Nephron progenitor cell (in vitro differentiated cells): ENCODE data around the gene ATP9A.
"Not testable (repeated sequence)": the region's sequence is repeated elsewhere in the genome, so short reads cannot be mapped to it uniquely, and the experiment has no call there.

Experiments
- DNase-seq: peaks from one replicate; pipeline ENCODE4 v3.0.0; 2021
- H3K27ac Mint-ChIP-seq: 2 replicates; pipeline ENCODE4 v1.8.0; 2021; ENCODE audit warnings: mild to moderate bottlenecking, moderate library complexity, mixed read lengths
- H3K27me3 Mint-ChIP-seq: 2 replicates; pipeline ENCODE4 v1.8.0; 2021; ENCODE audit warnings: mild to moderate bottlenecking, low read depth, mixed read lengths; ENCODE audit not compliant: poor library complexity
- H3K36me3 Mint-ChIP-seq: 2 replicates; pipeline ENCODE4 v1.8.0; 2021; ENCODE audit warnings: low read depth, mixed read lengths
- H3K4me1 Mint-ChIP-seq: 2 replicates; pipeline ENCODE4 v1.8.0; 2021; ENCODE audit warnings: mixed read lengths
- H3K4me3 Mint-ChIP-seq: 2 replicates; pipeline ENCODE4 v1.8.0; 2021; ENCODE audit warnings: mild to moderate bottlenecking, moderate library complexity, mixed read lengths
- H3K9me3 Mint-ChIP-seq: 2 replicates; pipeline ENCODE4 v1.8.0; 2021; ENCODE audit warnings: mild to moderate bottlenecking, moderate library complexity, mixed read lengths
- CTCF ChIP-seq: fragments of 200-600 bp; sonication (generic); IDR thresholded peaks from 2 replicates; pipeline ENCODE4 v1.5.0; 2021; ENCODE audit warnings: antibody characterized with exemption

Gene ATP9A

GRCh38 chr20:51789434-51789833, 21.2 kb upstream of the ATP9A start:
- Mint-ChIP-seq H3K27me3 (peaks cover 2% of the 10 kb centered on the region), H3K4me1 (peaks cover 31% of the 10 kb centered on the region), H3K4me3 (no peak overlapping the region), H3K27ac (peak overlapping the region; percentile 84), H3K36me3 (peaks cover 86% of the 10 kb centered on the region), H3K9me3 (no peaks in the 10 kb centered on the region)
- no peak for TF ChIP-seq CTCF
- DNase-seq, result no peak

DNA sequence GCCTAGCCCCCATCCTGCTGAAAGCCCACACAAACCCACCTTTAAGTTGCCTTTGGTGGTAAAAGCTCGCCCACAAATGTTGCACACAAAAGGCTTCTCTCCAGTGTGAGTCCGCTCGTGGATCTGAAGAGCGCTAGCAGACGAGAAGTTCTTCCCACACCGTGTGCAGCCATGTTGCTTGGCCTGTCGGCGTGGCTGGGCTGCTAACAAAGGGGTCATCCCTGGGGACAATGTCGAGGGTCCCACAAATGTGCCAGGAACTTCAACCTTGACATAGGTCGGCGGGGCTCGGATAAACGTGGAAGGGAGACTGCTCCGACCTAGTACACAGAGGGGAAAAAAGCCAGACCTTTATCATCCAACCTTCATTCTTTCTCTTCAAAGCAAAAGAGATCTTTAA, 20.6 kb upstream of the ATP9A start:
- DNase-seq, result no peak
- H3K27ac Mint-ChIP-seq, result peak overlapping the region; percentile 79
- no peak for TF ChIP-seq CTCF
- H3K4me3 Mint-ChIP-seq, result no peak overlapping the region
- H3K36me3 Mint-ChIP-seq, result peaks cover 89% of the 10 kb centered on the region
- H3K27me3 Mint-ChIP-seq, result peaks cover 2% of the 10 kb centered on the region
- H3K9me3 Mint-ChIP-seq, result no peaks in the 10 kb centered on the region
- H3K4me1 Mint-ChIP-seq, result peaks cover 26% of the 10 kb centered on the region

DNA sequence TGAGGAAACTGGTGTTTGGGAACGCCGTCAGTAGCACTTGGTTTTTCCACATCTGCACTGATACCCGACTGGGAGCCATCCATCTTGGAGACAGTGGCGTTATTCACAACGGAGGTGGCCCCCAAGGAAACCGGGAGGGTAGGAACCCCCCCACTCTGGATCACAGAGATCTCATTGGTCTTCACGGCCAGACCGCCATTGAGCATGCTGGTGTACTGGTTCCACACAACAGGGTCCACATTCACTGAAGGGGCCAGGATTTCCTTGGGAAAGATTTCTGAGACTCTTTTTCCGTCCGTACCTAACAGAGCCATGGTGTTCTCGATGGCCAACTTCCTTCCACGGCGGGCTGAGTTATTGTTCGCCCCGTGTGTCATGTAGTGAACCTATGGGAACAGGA, 16.1 kb upstream of the ATP9A start:
- Mint-ChIP-seq H3K27ac (peak overlapping the region; percentile 42), H3K9me3 (peaks cover 34% of the 10 kb centered on the region), H3K4me3 (no peak overlapping the region), H3K27me3 (no peaks in the 10 kb centered on the region), H3K36me3 (peaks cover 95% of the 10 kb centered on the region), H3K4me1 (no peaks in the 10 kb centered on the region)
- DNase-seq, result no peak
- TF ChIP-seq CTCF, result no peak

DNA sequence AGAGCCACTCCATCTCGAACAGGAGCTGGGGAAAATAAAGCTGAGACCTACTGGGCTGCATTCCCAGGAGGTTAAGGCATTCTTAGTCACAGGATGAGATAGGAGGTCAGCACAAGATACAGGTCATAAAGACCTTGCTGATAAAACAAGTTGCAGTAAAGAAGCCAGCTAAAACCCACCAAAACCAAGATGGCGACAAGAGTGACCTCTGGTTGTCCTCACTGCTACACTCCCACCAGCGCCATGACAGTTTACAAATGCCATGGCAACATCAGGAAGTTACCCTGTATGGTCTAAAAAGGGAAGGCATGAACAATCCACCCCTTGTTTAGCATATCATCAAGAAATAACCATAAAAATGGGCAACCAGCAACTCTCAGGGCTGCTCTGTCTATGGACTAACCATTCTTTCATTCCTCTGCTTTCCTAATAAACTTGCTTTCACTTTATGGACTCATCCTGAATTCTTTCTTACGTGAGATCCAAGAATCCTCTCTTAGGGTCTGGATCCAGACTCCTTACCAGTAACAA, 10.1 kb upstream of the ATP9A start:
- H3K27me3 Mint-ChIP-seq, DNase-seq, H3K4me1 Mint-ChIP-seq, H3K27ac Mint-ChIP-seq, H3K4me3 Mint-ChIP-seq: not testable (repeated sequence)
- H3K36me3 Mint-ChIP-seq, result peaks cover 70% of the 10 kb centered on the region
- peaks cover 55% of the 10 kb centered on the region for H3K9me3 Mint-ChIP-seq

- DNase-seq, result no peak
- no peak overlapping the region for H3K4me3 Mint-ChIP-seq
- peaks cover 39% of the 10 kb centered on the region for H3K36me3 Mint-ChIP-seq
- peaks cover 31% of the 10 kb centered on the region for H3K9me3 Mint-ChIP-seq
- H3K27me3 Mint-ChIP-seq, result no peaks in the 10 kb centered on the region
- H3K4me1 Mint-ChIP-seq, result no peaks in the 10 kb centered on the region
- H3K27ac Mint-ChIP-seq, result no peak overlapping the region
- no peak for TF ChIP-seq CTCF
Measured at GRCh38 chr20:51775241-51775640, 7.1 kb upstream of the ATP9A start.

DNA sequence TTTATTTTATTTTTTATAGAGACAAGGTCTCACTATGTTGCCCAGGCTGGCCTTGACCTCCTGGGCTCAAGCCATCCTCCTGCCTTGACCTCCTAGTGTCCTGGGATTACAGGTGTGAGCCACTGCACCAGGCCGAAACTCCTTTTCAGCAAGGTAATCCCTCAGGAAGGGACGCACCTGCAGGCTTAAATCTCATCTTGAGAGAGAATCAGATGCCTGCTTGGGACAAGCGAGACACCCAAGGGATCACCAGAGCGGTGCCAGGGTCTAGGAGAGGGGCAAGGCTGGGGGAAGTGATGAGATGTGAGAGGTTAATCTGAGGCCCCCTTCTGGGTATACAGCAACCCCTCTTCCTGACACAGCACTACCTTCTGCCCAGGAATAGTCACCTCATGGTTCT, 4.0 kb upstream of the ATP9A start:
- TF ChIP-seq CTCF, result no peak
- peaks cover 4% of the 10 kb centered on the region for H3K9me3 Mint-ChIP-seq
- no peak overlapping the region for H3K27ac Mint-ChIP-seq
- H3K27me3 Mint-ChIP-seq, result peaks cover 4% of the 10 kb centered on the region
- H3K4me3 Mint-ChIP-seq, result no peak overlapping the region
- peaks cover 10% of the 10 kb centered on the region for H3K36me3 Mint-ChIP-seq
- no peak for DNase-seq
- H3K4me1 Mint-ChIP-seq, result peaks cover 17% of the 10 kb centered on the region
